Left lung (tissue), 10 donors: ENCODE data around the gene MKLN1. TPM values are rescaled to one million over a fixed set of nuclear protein-coding genes. Genes with fewer than 3 reads are reported as not detected.

Experiments
- ATAC-seq: fragments of 200-7000 bp; cut with Tn5 transposase; one replicate; pipeline ENCODE4 v1.9.1; 2020; ENCODE audit warnings: moderate library complexity
- DNase-seq, 4 donors: peaks; one replicate each; pipeline ENCODE4 v3.0.0-alpha.2; 2013 to 2020
- H3K27ac ChIP-seq, 2 donors: fragments of 200-600 bp; sonication (generic) in 1 of 2; one replicate each; pipeline versions ENCODE4 v1.5.0 to v1.8.0; 2020 to 2021
- H3K27me3 ChIP-seq, 2 donors: fragments of 200-600 bp; sonication (generic) in 1 of 2; one replicate each; pipeline versions ENCODE4 v1.5.0 to v1.8.0; 2020 to 2021
- H3K36me3 ChIP-seq, 2 donors: fragments of 200-600 bp; sonication (generic) in 1 of 2; one replicate each; pipeline versions ENCODE4 v1.5.0 to v1.8.0; 2020 to 2021
- H3K4me1 ChIP-seq, 2 donors: fragments of 200-600 bp; one replicate each; pipeline ENCODE4 v1.8.0; 2021
- H3K4me3 ChIP-seq, 2 donors: fragments of 200-600 bp; sonication (generic) in 1 of 2; one replicate each; pipeline versions ENCODE4 v1.5.0 to v1.8.0; 2020 to 2021; ENCODE audit warnings: mild to moderate bottlenecking in 1 of 2
- H3K9me3 ChIP-seq, 2 donors: fragments of 200-600 bp; sonication (generic) in 1 of 2; one replicate each; pipeline versions ENCODE4 v1.5.0 to v1.8.0; 2020 to 2021
- intact Hi-C, 2 donors: fragments of 100-400 bp; cut with DNase I; formaldehyde crosslinking; loops; one replicate each; pipeline versions ENCODE4 v1.11.2 to v1.14.2; 2022
- polyA plus RNA-seq, 6 donors: library from polyadenylated mRNA; unstranded; fragments of 120-200 nt; gene quantifications; one replicate each; pipeline ENCODE4 v1.2.1, GENCODE V29; 2013; ENCODE audit not compliant: insufficient read length in 6 of 6
- total RNA-seq, 2 donors: library from RNA; stranded (reverse); fragmentation: NEBNext Ultra II Directional; extraction: Animal tissue kit (Norgen Biotek cat#: 25700); gene quantifications; one replicate each; pipeline ENCODE4 v1.2.1, GENCODE V29; 2021
- TF ChIP-seq, protein P1 (sequence below), 2 donors: fragments of 200-600 bp; sonication (generic) in 1 of 2; IDR thresholded peaks; one replicate each; pipeline versions ENCODE4 v1.5.0 to v1.8.0; 2021; ENCODE audit warnings: antibody characterized with exemption in 2 of 2
- donor health status: DM: no; HTN: yes; CAD: no.
- donor health status: DM: no; HTN: no; CAD: no.

MKLN1 gene
- total and polyA plus RNA-seq, 8 donors = 38.7 to 49.0 (median 44.5) TPM

GRCh38 chr7:131284702-131285419 is 42.8 kb upstream of the MKLN1 start:
- intact Hi-C loops = no loop called here
- no peaks in the 10 kb centered on the region for H3K4me1 ChIP-seq
- H3K4me3 ChIP-seq = no peak overlapping the region
- DNase-seq = no peak
- TF ChIP-seq, protein P1, sequence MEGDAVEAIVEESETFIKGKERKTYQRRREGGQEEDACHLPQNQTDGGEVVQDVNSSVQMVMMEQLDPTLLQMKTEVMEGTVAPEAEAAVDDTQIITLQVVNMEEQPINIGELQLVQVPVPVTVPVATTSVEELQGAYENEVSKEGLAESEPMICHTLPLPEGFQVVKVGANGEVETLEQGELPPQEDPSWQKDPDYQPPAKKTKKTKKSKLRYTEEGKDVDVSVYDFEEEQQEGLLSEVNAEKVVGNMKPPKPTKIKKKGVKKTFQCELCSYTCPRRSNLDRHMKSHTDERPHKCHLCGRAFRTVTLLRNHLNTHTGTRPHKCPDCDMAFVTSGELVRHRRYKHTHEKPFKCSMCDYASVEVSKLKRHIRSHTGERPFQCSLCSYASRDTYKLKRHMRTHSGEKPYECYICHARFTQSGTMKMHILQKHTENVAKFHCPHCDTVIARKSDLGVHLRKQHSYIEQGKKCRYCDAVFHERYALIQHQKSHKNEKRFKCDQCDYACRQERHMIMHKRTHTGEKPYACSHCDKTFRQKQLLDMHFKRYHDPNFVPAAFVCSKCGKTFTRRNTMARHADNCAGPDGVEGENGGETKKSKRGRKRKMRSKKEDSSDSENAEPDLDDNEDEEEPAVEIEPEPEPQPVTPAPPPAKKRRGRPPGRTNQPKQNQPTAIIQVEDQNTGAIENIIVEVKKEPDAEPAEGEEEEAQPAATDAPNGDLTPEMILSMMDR (IDR thresholded peaks at IDR 0.05) = no peak
- H3K27me3 ChIP-seq = no peaks in the 10 kb centered on the region
- H3K36me3 ChIP-seq = no peaks in the 10 kb centered on the region
- peak; percentile 59 for ATAC-seq
- peak overlapping the region in 1 of 2 donors; percentile 6 for H3K27ac ChIP-seq
- H3K9me3 ChIP-seq = peaks cover 0 to 5% of the 10 kb centered on the region in 2 donors

DNA sequence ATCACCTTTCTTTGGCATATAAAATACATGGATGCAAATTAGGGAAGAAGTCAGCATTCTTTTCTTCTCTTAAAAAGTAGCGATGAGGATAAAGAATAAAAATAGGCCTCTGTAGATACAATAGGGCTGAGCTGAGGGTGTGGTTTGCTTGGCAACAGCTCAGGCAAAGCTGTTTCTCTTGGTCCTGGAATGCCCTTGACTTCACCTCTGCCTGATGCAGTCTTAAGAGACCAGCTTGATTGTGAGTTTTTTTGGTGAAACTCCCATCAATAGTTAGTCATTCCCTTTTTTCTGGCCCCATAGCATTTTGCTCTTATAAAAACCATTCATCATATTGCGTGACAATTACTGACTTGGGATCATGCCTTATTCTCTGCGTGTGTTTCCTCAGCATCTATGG is 42.1 kb upstream of the MKLN1 start:
- no peak for DNase-seq
- ATAC-seq = peak; percentile 33
- no peak overlapping the region for H3K4me3 ChIP-seq
- TF ChIP-seq, protein P1 (IDR thresholded peaks at IDR 0.05) = no peak
- no peaks in the 10 kb centered on the region for H3K36me3 ChIP-seq
- intact Hi-C loops = no loop called here
- no peaks in the 10 kb centered on the region for H3K27me3 ChIP-seq
- no peaks in the 10 kb centered on the region for H3K9me3 ChIP-seq
- H3K4me1 ChIP-seq = no peaks in the 10 kb centered on the region
- no peak overlapping the region for H3K27ac ChIP-seq

DNA sequence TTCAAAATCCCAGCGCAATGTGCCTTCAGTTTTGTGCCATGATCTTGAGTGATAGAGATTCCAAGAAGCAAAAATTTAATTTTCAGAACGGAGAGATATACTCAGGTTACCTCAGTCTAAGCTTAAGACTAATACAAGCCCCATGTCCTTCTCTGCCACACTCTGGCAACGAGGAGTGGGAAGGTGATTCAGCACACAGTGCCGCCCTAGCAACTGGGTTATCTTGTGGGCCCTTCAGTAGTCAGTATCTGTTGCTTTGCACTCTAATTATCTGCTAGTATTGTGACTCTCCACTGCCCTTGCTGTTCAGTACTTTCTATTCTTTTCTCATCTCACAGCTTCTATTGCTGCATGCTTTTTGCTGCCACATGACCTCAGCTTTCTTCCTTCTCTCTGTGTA is 39.2 kb upstream of the MKLN1 start:
- Histone ChIP-seq H3K27ac (no peak overlapping the region), H3K4me3 (no peak overlapping the region), H3K27me3 (no peaks in the 10 kb centered on the region), H3K4me1 (no peaks in the 10 kb centered on the region), H3K9me3 (no peaks in the 10 kb centered on the region), H3K36me3 (no peaks in the 10 kb centered on the region)
- intact Hi-C loops = no loop called here
- TF ChIP-seq, protein P1 (IDR thresholded peaks at IDR 0.05) = no peak
- no peak for ATAC-seq
- no peak for DNase-seq

- Histone ChIP-seq H3K27ac (no peak overlapping the region), H3K36me3 (no peaks in the 10 kb centered on the region), H3K27me3 (no peaks in the 10 kb centered on the region), H3K4me3 (no peak overlapping the region), H3K4me1 (no peaks in the 10 kb centered on the region), H3K9me3 (no peaks in the 10 kb centered on the region)
- intact Hi-C loops = no loop called here
- TF ChIP-seq, protein P1 (IDR thresholded peaks at IDR 0.05) = no peak
- ATAC-seq = no peak
- DNase-seq = no peak
These were observed 38.6 kb upstream of the MKLN1 start for GRCh38 chr7:131289051-131289450.

GRCh38 chr7:131292141-131292905 is 35.4 kb upstream of the MKLN1 start:
- TF ChIP-seq, protein P1 (IDR thresholded peaks at IDR 0.05) = no peak
- Histone ChIP-seq H3K9me3 (no peaks in the 10 kb centered on the region), H3K4me1 (no peaks in the 10 kb centered on the region), H3K27me3 (no peaks in the 10 kb centered on the region), H3K4me3 (no peak overlapping the region), H3K27ac (no peak overlapping the region), H3K36me3 (no peaks in the 10 kb centered on the region)
- ATAC-seq = no peak
- intact Hi-C loops = no loop called here
- DNase-seq = no peak
